PC-9 (cell line): Measurements from ENCODE around the gene CTIF.

Experiments used
- CTCF ChIP-seq: fragments of 200-600 bp; sonication (generic); conservative IDR thresholded peaks from 2 replicates; pipeline ENCODE4 v1.6.1; 2017; ENCODE audit warnings: mixed run types, antibody characterized with exemption, mild to moderate bottlenecking, moderate library complexity
- EZH2 ChIP-seq: fragments of 200-600 bp; sonication (generic); IDR thresholded peaks from 2 replicates; pipeline ENCODE4 v1.8.0; 2017; ENCODE audit warnings: antibody characterized with exemption, low read depth

- TF ChIP-seq CTCF (no peak), EZH2 (no peak)
Measured at GRCh38 chr18:48680339-48681250, 141.8 kb downstream of the CTIF start.
